Fibroblast of skin of scalp (primary cell): Measurements from ENCODE around the gene KDM2B.
"Not testable (repeated sequence)": the region's sequence is repeated elsewhere in the genome, so short reads cannot be mapped to it uniquely, and the experiment has no call there.

ENCODE experiments used
- DNase-seq: peaks from one replicate; pipeline ENCODE4 v3.0.0-alpha.2; 2013

The KDM2B gene

DNA sequence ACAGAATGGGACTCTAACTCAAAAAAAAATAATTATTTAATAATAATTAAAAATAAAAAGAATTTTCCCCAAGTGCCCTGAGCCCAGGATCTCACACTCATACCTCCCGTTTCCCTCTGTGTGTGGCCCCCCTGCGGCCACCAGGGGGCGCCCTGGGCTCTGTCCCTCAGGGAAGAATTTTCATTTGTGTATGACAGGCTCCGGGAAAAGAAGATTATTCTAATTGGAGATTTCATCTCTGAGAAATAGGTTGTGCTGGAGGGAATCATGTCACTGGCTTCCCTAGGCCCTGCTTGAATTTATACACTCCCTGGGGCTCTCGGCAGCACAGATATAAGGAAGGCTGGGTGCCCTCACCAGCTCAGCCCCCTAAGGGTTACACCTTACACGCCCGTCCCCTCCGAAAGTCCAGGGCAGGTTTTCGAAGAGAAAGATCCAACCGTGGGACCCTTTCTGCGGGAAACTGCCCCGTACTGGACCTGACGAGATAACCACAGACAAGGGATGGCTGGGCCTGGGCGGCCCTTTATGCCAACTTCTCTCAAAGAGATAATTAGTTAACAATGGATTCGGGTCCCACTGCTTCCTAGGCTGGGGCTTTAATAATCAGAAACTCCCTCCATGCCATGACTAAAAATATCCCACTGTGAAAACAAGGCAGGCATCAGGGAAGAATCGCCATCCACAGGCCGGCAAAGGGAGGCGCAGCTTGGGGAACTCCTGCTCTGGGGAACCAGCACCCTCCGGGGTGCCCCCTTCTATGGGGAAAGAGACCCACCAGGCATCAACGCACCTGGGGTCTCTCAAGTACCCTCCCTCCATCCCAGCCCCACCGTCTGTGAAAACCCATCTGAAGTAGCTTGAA is 80.7 kb downstream of the KDM2B start:
- peak; percentile 66 for DNase-seq

DNA sequence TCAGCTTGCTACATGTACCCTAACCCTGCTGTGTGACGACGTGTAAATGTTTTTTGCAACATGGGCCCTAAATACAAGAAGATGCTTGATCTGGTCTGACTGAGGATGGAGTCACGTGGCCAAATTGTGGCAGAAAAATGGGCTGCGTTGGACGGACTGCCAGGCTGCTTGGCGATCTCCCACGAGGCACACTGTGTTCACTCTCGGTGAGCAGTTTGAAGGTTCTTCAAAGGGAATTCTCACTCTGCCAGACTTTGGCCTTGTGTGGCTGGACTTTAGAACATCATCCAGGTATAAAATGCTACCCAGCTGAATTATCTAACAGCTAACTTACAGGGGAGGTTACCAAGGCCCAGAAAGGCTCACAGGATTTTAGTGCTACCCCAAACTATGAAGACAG is 85.1 kb downstream of the KDM2B start:
- DNase-seq, result no peak

DNA sequence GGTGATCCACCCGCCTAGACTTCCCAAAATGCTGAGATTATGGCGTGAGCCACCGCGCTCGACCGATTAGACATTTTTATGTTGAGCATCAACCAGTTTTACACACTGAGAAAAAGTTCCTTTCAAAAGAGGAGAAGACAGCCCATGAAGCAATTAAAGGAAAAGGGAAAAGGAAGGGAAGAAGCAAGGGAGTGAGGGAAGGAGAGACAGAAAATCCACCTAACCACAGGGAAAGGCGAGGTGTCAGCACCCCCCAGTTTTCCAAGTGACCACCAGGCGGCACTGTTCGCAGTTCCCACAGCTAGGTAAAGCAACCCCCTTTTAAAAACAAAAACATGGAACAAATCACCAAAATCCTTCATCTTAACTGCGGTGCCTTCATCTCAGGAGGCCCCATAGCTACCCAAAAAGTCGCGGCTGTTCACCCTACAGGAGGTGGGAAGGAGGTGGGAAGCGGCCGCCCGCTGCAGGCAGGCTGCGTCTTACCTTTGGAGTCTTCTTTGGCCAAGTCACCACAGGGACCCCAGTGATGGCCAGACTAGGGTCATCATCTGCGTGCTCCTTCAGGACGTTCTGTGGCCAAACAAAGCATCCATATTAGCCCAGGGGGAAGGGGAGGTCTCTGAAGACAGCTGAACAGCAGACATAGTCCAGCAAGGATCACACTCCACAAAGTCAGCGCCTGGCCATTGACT is 86.6 kb downstream of the KDM2B start:
- peak; percentile 29 for DNase-seq

DNA sequence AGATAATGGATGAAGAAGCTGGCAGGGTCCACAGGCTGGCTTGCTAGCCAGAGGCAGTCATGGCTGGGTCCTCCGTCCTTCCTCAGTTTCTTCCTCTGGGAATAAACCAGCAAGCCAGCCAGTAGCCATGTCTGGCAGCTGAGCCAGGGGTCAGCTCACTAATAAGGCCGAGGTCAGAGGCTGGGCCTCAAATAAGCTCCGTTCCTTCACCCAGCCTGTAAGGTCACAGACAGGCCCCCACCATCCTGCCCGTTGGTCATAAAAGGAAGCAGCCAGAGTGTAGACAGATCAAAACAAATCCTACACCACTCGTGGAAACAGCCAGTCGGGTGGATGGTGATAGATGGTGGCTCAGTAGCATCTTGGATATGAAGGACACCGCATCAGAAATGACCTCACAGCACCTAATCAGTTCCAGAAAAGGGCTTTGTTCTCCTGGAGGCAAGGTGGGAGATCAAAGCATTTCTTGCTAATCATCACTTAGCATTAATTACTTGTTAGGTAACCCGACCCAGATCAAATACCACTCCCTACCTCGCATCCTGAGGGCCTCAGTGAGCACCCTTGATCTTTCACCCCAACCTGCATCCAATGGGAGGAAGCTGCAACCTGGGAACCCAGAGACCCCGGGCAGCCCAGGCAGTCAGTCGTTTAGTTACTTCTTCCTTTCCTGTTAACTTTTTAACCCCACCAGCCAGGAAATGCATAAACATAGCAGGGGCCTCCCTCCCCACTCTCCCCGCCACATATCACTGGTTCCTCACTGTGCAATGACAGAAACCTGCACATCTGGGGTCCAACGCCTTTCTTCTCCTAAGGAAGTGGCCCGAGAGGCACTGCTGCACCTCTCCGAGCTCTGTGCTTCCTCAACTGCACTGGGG is 90.2 kb downstream of the KDM2B start:
- DNase-seq, result no peak

DNA sequence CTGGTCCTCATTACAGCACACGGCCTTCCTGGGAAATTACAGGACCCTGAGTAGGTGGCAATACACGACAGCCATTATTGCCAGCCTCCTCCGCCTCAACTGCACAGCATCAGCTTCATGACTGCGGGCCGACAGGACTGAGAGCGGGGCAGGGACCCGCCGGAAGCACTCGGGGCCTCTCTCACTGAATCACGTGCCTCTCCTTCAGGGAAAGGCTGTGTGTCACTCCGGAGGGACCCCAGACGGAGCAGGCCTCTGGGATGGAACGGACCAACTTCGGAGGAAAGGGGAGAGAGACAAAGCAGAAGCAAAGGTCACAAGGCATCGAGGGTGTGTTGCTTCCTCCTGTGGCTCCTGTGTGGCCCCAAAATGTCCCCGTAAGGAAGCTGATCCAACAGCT is 90.9 kb downstream of the KDM2B start:
- DNase-seq, result no peak

DNA sequence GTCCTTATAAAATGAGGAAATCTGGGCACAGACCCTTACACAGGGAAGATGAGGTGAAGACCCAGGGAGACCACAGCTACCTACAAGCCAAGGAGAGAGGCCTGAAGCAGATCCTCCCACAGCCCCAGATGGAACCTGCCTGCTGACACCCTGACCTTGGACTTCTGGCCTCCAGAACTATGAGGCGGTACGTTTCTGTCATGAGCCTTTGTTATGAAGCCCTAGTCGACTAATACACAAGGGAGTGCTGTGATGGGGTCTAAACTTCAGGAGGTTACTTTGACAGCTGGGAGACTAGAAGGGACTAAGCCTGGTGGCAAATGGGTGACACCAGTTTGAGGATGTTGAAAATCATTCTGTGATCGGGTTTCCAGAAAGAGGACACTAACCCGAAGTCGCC is 95.9 kb downstream of the KDM2B start:
- no peak for DNase-seq

DNA sequence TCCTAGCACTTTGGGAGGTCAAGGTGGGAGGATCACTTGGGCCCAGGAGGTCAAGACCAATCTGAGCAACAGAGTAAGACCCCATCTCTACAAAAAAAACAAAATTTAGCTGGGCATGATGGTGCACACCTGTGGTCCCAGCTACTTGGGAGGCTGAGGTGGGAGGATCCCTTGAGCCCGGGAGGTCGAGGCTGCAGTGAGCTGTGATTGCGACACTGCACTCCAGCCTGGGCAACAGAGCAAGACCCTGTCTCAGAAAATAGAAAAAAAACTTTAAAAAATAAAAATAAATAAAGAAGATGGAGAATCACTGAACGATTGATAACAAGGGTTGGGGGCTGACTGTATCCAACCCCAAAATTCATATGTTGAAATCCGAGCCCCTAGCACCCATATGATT is 96.3 kb downstream of the KDM2B start:
- not testable (repeated sequence) for DNase-seq

DNA sequence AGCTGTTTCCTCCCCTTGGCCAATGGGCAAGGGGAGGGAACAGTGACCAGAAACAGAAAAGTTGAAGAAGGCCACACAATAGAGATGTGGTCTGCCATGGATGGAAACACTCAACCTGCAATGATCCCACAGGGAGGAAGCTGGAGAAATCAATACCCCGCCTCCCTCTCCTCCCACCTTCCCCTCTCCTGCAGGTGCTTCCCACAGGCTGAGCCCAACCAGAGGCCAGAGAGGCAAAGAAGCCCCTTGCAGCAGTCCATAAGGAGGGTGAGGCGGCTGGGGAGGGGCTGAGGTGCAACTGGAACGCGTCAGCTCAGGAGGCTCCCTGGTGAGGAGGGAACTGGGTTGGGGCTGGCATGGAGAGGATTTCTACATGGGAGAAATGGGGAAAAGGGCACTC is 96.9 kb downstream of the KDM2B start:
- no peak for DNase-seq

DNA sequence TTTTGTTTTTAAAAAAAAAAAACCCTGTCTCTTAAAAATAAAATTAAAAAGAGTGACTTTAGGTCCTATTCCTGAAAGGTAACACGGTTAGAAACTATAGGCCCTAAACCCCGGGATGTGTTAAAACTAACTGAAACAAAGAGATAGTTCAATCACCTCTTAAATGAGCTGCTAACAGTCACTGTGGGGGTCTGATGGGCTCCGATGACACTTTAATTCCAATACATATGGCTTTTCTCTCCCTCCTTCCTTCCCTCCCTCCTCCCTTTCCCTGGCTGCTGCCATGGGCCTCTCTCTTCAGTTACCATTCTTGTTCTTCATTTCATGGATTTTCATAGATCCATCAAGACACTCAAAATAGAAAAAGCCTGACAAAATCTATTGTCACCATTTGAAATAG is 104.3 kb downstream of the KDM2B start:
- DNase-seq, result no peak

DNA sequence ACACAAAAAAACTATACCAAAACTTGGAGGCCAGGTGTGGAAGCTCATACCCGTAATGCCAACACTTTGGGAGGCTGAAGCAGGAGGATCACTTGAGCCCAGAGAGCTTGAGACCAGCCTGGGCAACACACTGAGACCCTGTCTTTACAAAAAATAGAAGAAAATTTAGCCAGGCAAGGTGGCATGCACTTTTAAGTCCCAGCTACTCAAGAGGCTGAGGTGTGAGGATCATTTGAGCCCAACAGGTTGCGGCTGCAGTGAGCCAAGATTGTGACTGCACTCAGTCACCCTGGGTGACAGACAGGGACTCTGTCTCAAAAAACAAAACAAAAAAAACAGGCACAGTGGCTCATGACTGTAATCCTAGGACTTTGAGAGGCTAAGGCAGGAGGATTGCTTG is 105.5 kb downstream of the KDM2B start:
- DNase-seq, result no peak

DNA sequence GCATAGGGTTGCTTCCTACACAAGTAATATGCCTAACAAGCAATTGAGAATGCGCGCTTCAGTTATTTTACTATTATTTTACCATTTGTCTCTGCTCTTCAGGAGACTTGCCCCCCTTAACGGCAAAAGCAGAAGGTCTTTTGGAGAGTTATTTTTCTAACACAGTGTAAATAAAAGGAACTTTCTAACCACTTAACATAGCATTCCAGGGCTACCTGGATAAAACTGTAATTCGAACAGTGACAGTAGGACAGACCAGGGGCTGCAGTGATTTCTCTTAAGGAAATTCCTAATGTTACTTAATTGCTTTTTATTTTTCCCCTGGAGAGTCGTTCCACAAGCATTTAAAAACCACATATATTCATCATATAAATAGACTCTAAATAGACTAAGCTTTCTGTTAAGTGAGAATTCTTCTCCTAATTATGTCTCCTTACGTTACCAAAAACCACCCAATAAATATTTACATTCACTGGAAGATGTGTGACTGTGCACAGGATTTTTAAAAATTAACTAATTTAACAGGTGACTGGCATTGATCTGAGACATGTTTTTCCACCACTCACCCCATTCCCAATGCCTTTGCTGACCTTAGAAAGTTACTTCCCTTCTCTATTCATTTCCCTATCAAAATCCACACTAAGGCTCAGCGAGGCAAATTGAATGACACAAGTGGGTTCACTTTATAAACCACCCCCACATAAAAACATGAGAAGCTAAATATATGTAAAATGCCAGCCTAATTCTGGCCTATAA is 108.5 kb downstream of the KDM2B start:
- no peak for DNase-seq

DNA sequence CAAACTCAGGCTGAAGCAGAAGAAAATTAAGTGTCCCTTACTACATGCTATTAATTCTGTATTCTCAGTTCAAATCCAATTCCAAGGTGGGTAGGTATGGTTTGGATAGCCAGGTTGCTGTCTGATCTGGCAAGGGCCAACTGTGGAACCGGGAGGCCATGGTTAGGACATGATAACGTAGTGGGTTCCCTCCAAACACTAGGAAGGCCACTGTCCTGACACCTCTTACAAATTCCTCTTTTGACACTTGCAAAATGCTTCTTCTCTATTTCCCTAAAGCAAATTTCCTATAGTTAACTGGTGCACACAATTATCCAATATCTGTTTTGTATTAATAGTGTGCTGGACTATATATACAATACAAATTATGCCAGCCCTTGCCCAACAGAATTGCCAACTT is 110.1 kb downstream of the KDM2B start:
- no peak for DNase-seq

DNA sequence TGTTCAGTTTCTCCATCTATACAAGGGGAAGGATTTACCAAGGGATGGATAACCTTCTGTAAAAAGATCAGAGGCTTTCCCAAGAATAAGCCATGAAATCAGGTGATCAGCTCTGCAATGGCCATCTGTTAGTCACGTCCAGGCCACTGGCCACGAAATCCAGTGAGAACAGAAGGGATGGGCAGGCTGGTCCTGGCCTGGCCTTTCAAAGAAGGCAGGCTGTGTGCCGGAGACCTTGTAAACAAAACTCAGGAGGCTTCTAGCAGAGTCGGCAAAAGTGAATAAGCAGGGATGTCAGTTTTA is 112.4 kb downstream of the KDM2B start:
- DNase-seq, result no peak

DNA sequence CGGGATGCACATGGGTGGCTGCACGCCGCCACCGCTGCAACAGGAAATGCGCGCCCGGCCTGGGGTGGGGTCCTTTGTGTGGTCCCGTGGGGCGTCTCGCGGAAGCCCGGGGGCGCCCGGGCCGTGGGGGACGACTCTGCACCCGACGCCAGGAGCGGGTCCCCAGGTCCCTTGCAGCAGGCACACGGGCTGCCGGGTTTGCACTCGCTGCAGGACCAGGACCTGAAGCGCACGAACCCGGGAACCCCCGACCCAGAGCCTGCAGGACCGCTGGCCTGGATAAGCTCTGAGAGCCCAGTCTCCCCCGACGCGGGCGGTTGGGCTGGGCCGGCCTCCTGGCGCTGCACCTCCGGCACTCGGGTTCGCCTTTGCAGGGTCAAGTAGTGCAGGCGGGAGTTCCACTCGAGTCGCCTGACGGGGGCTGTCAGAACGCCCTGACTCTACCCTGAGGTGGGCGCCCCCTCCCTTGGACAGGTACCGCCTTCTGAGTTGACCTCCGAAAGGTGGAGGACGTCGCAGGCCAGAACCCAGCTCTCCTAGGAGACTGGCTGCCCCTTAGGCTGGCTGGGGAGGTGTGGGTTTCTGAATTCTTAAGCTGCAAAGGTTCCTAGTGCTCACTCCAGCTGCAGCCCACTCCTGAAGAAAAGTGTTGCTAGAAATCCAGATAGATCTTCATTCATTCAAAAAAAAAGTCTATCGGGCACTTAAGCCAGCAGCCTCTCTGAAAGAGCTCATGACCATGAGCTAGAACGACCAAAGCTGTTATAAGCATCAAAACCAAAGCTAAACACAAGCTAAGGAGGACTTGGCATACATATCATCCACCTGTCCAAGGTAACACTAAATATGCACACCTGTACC is 113.0 kb downstream of the KDM2B start:
- DNase-seq, result peak; percentile 14

DNA sequence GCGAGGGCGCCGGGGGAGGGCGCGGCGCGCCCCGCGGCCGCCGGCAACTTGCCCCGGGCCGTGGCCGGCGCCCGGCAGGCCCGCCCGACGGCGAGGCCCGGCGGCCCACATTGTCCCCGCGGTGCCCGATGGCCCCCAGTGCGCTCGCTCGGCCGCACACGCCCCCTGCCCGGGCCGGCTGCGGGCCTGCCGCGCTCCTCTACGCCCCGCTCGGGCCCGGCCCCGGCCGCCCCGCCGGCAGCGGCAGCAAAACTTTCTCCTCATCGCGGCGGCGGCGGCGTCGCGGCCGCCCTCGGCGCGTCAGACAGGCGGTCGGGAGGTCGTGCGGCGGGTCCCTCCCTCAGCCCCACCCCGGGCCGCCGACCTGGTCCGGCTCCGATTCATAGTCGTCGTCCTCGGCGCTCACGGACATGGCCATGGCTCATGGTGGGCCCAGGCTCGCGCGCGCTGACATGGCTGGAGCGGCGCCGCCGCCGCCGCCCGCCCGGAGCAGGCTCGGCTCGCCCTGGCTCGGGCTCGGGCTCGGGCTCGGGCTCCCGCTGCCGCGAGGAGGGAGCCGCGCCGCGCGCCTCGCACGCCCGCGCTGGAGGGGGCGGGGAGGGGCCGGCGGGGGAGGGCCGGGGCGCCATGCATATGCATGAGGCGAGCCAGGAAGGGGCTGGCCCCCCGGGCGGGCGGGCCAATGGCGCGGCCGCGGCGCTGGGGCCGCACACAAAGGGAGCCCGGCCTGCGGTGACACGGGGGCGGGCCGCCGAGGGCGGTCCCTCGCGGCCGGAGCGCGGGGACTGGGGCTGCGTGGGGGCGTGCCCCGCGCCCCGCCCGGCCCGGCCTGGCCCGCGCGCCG is 113.8 kb downstream of the KDM2B start:
- peak; percentile 92 for DNase-seq

DNA sequence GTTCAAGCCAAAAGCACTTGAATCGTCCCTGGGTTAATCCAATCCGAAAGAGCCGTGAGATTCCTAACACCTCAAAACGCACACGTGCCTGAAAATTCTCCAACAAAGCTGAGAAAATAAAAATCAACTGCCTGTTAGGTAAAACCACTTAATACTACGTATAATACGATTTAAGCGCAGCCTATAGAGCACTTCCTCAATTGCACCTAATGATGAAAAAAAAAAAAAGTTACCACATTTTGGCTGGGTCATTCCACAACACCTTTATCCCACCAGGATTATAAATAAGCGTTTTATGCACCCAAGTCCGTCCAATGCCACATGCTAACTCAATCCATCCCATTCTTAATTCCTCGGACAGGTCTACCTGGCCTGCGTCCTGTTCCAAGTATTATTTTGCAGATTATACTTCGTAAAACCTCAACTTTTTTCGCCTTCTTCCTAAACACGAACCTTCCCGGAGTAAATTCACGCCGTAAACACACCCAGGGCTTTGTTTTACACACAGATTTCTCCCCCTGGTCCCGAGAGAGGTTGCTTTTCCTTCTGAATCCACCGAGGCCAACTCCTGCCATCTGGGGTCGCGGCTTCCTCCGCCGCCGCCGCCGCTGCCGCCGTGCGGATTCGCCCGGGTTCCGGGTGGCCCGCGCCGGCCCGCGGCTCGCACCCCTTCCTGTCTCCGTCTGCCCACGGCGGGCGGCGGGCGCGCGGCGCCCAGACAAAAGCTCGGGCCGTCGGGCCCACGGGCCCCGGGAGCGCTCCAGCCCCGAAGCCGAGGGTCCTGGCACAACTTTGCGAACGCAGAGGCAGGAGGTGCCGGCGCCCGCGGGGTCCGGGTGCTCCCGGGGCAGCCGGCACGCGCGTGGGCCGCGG is 114.7 kb downstream of the KDM2B start:
- DNase-seq, result peak; percentile 25

DNA sequence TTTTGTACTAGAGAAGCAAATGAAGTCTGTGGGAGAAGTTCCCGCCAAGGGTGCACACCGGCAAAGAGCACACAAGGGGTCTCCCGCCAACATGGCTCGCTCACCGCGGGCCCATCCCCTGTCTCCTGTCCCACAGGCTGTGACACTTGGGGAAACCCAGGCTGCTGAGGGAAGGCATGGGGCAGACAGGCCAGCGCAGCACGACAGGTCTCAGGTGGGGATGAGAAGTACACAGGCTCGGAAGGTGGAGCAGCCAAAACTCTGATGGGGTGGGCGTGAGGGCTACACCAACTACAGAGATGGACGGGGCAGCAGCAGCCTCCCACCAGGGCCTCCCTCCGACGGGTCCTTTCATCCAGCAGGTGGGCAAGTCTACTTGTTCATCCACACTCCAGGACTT is 116.5 kb downstream of the KDM2B start:
- DNase-seq, result no peak

DNA sequence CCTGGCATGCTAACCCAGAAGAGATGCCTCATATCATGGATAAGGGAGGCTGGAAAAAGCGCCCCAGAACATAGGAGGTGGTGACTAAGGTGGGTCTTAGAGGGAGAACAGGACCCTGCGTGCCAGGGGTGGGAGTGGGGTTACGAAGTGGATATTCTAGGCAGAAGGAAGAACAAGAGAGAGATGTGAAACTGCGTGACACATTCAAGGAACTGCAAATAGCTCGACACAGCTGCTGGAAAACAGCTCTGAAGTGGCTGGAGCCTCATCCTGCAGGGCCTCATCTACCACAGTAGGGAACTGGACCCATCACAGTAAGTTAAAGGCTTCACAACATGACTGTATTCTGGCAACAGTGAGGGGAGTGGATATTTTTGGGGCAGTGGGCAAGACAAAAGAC is 119.8 kb downstream of the KDM2B start:
- DNase-seq, result no peak

DNA sequence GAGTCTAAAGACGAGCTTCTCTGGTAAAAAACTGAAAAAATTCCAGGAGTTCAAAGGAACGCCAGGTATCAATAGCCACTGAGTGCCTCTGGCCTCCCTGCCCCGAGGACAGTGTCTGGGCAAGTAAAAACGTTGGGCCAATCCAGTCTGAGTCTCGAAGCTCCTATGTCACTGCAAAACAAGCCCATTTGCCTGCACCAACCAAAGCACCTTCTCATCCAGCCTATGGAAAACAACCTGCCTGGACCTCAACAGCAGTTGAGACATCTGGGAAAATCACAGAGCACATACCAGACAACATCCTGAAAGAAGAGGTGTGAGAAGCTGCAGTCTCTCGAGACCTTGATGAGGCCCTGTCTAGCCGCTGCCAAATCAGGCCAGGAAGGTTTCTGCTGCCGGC is 124.3 kb downstream of the KDM2B start:
- DNase-seq, result no peak
